CD4-positive, alpha-beta T cell treated with Interleukin-6 for 4 hours (primary cell): Measurements from ENCODE around the gene SPOPL.
"Not testable (repeated sequence)": the region's sequence is repeated elsewhere in the genome, so short reads cannot be mapped to it uniquely, and the experiment has no call there.

Experiments used
- DNase-seq: peaks from one replicate; pipeline ENCODE4 v3.0.0-alpha.2; 2020; ENCODE audit warnings: mixed read lengths

The SPOPL gene

GRCh38 chr2:138494265-138494966, 7.2 kb upstream of the SPOPL start:
- DNase-seq = no peak

- DNase-seq = no peak
Observed at GRCh38 chr2:138495384-138495783, 6.2 kb upstream of the SPOPL start.

- DNase-seq = no peak
Observed at GRCh38 chr2:138496096-138496651, 5.4 kb upstream of the SPOPL start.

GRCh38 chr2:138497294-138497693, 4.3 kb upstream of the SPOPL start:
- DNase-seq = no peak

- DNase-seq = no peak
Observed at GRCh38 chr2:138499684-138500083, 1.9 kb upstream of the SPOPL start.

- DNase-seq = no peak
Observed at GRCh38 chr2:138500592-138501424, 762 bp upstream of the SPOPL start.

GRCh38 chr2:138502255-138503086, 901 bp downstream of the SPOPL start:
- DNase-seq = peak; percentile 9

GRCh38 chr2:138503087-138503442, 1.5 kb downstream of the SPOPL start:
- no peak for DNase-seq

- DNase-seq = no peak
Observed at GRCh38 chr2:138503652-138504051, 2.1 kb downstream of the SPOPL start.

GRCh38 chr2:138504092-138504491, 2.5 kb downstream of the SPOPL start:
- no peak for DNase-seq

GRCh38 chr2:138504546-138505235, 3.1 kb downstream of the SPOPL start:
- DNase-seq = no peak

- DNase-seq = no peak
Observed at GRCh38 chr2:138507267-138507666, 5.7 kb downstream of the SPOPL start.

- DNase-seq = no peak
Observed at GRCh38 chr2:138510319-138510718, 8.7 kb downstream of the SPOPL start.

- DNase-seq = no peak
Observed at GRCh38 chr2:138512672-138513071, 11.1 kb downstream of the SPOPL start.

- no peak for DNase-seq
Observed at GRCh38 chr2:138514173-138514572, 12.6 kb downstream of the SPOPL start.

GRCh38 chr2:138515092-138515491, 13.5 kb downstream of the SPOPL start:
- no peak for DNase-seq

GRCh38 chr2:138516030-138516704, 14.6 kb downstream of the SPOPL start:
- DNase-seq = no peak

- no peak for DNase-seq
Observed at GRCh38 chr2:138518860-138519259, 17.3 kb downstream of the SPOPL start.

- DNase-seq = no peak
Observed at GRCh38 chr2:138521821-138522220, 20.3 kb downstream of the SPOPL start.

GRCh38 chr2:138522556-138522955, 21.0 kb downstream of the SPOPL start:
- DNase-seq = no peak

GRCh38 chr2:138523018-138523672, 21.6 kb downstream of the SPOPL start:
- not testable (repeated sequence) for DNase-seq
